Activated CD4-positive, CD25-positive, alpha-beta regulatory T cell (primary cell): Measurements from ENCODE around the gene HSPA12A.

ENCODE experiments used
- DNase-seq, 4 experiments: peaks; one replicate each; lab custom pipeline; 2025; lab: John Stamatoyannopoulos, UW

Gene HSPA12A

DNA sequence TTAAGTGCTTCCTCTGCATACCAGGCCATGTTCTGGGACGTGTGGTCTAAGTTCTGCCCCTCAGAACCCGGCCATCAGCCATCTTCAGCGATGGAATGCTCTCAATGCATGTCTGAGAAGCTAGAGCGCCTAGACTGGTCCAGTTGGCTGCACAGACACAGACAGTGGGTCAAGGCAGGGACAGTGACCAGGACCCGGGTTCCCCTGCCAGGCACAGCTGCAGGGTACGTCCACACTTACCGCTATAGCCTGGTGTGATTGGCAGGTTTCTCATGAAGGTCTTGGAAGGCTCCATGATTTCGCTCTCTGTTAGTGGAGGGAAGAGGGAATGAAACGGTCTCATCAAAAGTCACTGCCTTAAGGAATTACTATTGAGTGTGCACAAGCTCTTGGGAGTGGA lies 74.3 kb downstream of the HSPA12A start:
- no peak for DNase-seq

DNA sequence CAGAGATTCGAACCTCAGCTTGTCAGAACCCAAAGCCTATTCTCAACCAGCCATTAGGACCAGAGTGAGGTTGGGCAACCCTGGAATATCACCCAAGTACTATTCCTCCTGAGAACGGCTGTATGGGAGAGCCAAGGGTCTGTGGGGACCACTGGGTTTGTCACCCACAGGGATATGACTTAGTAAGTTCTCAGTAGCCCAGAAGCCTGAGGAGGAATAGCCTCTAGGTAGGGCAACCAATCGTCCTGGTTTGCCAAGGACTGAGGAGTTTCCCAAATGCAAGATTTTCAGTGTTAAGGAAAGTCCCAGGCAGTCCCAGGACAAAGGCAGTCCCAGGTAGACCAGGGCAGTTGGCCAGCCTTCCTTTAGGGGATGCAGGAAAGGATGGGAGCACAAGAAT lies 74.9 kb downstream of the HSPA12A start:
- DNase-seq, result no peak

DNA sequence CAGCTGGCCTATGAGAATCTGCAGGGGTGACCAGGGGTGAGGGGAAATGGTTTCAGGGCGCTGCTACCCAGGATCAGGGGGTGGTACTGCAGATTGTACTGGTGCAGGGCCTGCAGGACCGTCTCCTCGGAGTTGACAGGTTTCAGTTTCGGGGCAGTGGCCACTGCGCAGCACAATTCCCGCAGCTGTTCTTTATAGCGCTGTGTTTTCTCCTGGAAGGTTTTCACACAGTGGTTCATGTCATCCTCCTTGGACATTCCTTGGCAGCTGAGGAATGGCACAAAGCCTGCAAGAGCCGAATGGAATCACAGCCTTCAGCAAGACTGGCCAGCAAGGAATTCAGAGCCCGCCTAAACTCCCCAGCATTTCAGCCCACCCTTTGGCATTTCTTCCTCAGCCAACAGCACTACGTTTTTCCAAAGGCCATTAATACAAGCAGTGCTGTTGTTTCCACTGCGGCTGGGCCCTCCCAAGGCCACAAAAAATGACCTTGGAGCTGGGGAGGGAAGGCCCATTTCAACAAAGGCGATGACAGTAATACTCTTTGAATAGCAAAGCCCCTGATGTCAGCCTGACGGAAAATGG lies 76.7 kb downstream of the HSPA12A start:
- DNase-seq, result no peak

DNA sequence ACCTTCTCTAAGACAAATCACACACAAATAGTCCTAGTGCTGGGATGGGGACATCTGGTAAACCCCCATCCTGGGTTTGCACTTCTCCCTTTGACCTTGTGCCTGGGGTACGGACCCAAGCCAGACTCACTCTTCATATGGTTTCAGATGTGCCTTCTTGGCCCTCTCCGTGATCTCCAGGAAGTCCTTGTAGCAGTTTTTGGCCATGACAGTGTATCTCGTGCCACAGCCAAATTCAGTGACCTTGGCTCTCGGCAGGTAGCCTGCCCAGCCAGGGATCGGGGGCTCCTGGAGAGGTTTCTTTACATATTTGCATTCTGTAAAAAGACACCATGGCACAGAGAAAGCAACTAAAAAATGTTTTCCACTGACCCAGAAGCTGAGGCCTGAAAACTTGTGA lies 77.7 kb downstream of the HSPA12A start:
- no peak for DNase-seq

DNA sequence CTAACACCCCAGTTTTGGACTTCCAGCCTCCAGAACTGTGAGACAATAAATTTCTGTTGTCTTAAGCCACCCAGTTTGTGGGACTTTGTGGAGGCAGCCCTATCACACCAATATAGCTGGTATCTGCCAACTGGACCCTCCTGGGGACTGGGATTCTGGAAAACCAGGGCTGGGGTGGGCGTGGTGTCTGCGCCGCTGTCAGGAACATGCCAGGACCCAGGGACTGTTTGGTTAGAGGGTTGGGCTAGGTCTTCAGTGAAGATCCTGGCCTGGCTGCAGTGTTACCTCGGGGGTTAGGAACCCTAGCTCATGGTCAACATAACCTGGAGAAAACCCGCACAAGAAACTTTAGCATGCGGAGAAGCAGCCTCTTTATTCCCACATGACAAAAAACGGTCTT lies 79.0 kb downstream of the HSPA12A start:
- no peak for DNase-seq

DNA sequence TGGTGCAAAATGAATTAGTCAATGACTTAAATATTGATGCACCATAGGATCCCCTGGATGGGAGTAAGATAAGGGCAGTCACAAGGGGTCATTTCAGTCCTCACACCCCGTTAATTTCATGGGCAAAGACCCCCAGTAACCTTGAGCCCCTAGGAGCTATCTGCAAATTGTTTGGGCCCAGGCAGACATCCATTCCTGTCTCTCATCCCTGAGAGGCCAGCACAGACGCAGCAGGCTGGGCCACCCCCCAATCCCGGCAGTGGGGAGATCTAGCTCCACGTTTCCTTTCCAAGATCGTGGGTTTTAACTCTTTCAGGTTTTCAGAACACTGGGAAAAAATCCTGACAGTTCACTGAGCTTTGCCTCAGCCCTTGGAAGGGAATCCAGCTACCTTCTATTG lies 81.5 kb downstream of the HSPA12A start:
- DNase-seq, result no peak

DNA sequence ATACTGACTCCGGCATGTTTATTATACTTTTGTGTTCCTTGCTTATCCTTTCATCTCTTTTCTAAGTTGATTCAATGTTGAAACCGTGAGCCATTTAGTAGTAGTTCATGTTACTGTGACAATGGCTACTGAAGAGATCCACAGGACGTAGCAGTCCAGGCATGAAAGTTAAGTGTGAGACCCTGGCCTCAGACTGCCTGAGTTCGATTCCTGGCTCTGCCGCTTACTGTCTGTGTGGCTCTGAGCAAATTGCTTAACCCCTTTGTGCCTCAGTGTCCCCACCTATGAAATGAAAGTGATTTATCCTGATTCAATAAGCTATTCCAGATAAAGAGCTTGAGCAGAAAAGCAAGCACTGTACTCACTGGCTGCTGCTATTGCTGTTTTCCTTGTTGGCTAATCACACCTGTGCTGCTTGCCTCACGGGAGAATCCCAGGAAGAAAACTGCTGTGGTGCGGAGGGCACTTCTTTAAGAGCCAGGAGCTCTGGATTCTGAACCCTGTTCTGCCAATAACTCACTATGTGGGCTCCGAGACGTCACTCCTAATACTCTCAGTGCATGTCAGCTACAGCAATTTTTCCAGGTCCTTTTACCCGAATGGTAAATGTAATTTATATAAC lies 83.2 kb downstream of the HSPA12A start:
- no peak for DNase-seq

DNA sequence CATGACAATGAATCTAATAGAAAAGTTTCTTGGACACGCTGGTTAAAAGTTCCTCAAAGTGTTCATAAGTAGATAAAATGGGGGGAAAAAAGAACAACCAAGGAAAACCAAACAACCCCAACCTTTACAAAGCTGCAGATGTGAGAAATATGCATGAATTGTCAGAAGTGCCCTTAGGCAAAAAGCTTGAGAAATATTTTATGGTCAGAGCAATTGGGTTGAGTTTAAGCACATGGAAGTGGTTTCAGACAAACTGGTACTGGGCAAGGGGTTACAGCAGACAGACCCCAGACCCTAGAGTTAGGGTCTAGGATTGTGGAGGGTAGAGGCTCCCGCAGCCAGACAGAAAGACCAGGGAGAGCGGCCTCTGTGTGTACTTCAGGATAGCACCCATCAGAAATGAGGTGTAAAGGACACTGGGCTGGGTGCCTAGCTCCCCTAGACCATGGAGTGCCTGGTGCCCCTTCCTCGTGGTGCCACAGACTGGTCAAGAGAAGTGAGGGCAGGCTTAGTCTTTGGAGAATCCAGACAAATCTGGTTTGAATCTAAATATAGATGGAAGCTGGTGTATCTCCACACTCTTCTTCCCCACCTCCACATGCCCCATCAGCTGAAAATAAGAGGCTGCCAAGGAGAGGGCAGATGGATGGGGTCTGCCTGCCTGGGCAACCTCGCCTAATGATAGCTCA lies 84.4 kb downstream of the HSPA12A start:
- no peak for DNase-seq

DNA sequence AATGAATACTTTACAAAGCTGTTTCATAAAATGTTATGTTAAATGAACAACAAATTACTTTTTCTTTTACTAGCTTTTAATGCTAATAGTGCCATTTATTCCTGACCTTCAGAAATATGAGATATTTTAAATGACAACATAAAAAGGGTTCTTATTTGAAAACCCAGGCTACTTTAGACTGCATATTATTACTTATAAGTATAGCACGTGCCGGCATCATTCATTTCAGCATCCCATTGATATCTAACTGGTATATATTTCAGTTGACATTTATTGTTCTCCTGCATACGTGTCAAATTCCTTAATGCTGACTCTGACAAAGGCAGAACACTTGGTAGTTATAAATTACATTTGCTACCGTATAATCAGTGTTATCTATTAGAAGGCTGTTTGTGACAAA lies 86.3 kb downstream of the HSPA12A start:
- DNase-seq, result no peak

DNA sequence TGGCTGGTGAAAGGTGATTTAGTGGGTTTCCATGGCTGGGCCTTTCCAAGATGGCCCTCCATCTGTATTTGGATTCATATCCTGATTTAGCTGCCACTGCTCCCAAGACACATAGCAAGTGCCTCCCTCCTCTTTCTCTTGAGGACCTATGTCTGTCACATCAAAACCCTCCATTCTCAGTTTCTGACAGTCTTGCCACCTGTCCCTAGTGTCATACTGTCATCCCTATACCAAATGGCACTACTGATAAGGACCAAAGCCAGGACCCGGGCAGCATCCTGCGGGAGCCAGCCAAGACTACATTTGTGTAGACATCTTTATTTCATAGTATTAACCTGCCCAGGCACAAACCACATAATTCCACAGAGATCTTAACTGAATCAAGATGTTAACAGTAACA lies 86.8 kb downstream of the HSPA12A start:
- no peak for DNase-seq

DNA sequence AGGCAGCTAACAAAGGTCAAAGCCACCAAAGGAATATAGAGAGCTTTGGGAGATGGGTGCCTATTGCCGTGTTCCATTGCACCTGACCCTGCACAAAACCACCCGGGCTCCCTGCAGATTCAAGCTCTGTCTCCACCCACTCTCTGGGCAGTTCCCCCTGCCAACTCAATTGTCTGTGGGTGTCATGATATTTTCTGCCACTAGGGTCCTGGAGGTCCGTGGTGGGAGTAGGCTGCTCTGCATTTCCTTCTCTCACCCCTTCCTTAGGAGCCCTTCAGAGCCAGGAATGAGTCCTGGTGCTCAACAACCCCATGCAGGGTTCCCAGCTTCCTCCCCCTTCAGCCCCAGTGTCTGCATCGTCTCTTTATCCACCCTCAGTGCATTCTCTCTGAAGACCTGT lies 87.5 kb downstream of the HSPA12A start:
- DNase-seq, result no peak

DNA sequence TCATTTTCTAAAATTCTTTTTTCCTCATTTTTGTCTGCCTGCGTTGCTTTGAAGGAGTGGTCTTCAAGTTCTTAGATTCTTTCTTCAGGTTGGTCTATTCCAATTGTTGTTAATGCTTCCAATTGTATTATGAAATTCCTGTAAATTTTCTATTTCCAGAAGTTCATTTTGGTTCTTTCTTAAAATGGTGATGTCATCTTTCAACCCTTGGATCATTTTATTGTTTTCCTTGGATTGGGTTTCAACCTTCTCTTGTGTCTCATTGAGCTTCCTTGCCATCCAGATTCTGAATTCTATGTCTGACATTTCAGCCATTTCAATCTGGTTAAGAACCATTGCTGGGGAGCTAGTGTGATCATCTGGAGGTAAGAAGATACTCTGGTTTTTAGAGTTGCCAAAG lies 88.5 kb downstream of the HSPA12A start:
- no peak for DNase-seq

DNA sequence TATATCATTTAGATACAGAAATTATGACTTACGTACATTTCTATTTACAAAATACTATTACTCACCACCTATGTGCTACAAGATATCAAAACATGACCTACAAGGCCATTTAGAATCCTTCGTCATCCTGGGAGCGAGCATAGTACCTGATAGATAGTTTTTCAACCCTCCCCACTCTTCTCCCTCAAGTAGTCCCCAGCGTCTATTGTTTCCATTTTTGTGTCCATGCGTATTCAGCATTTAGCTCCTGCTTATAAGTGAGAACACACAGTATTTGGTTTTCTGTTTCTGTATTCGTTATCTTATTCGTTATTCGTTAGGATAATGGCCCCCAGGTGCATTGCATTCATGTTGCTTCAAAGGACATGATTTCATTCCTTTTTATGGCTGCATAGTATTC lies 93.5 kb downstream of the HSPA12A start:
- DNase-seq, result no peak

DNA sequence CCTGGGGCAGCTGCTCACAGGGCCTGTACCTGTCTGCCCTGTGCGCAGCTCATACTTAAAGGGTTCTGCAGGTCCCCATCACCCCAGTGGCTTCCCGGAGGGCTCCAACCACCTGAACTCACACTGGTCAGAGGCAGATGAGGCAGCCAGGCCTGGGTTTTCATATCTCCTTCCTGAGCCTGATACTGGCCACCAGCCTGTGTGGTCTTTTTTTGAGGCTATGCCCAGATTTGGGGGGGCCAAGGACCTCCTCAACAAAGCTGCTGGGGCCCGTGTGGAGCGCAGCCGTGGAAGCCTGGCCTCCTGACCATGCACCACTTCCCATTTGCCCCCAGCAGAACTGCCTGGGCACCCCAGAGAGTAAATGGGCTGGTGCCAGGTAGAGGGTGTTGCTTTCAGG lies 95.9 kb downstream of the HSPA12A start:
- no peak for DNase-seq

DNA sequence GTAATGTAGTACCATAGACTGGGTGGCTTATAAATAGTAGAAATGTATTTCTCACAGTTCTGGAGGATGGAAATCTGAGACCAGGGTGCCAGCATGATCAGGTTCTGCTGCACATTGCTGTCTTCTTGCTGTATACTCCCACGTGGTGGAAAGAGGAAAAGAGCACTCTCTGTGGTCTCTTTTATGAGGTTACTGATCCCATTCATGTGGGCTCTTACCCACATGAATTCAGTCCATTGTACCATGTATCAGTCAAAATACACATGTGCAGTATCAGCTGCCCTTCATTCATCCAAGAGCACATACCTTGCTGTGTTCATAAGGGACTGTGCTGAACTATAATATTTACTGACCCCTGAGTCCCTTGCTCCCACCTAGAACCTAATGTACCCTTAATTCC lies 104.5 kb downstream of the HSPA12A start:
- no peak for DNase-seq

DNA sequence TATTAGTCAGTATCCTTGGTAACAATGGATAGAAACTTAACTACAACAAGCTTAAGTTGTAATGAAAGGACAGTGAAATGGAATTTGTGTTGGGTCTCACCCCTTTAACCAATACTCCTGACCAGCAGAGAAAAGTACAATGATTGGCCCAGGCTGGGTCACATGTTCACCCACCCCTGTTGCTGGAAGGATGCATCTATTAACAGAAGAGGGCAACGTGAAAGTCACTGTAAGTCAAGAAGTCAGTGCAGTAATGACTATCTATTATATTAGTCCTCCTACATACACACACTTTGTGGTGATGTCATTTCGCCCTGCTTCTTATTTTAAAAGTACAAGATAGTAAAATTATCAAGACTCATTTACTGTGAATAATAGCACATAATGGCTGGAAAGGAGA lies 105.4 kb downstream of the HSPA12A start:
- DNase-seq, result no peak

DNA sequence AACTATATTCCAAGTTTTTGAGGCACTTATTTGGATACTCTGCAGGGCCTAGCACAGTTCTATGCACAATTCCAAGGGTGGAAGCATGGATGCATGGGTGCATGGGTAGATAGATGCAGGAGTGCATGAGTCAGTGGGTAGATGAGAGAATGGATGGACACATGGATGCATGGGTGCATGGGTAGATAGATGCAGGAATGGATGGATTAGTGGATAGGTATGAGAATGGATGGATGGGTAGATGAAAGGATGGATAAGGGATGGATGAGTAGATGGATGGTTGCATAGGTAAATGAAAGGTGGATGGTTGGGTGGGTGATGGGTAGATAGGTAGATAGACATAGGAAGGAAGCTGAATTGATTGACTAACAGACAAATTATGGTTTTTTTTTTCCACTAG lies 106.0 kb downstream of the HSPA12A start:
- DNase-seq, result no peak

DNA sequence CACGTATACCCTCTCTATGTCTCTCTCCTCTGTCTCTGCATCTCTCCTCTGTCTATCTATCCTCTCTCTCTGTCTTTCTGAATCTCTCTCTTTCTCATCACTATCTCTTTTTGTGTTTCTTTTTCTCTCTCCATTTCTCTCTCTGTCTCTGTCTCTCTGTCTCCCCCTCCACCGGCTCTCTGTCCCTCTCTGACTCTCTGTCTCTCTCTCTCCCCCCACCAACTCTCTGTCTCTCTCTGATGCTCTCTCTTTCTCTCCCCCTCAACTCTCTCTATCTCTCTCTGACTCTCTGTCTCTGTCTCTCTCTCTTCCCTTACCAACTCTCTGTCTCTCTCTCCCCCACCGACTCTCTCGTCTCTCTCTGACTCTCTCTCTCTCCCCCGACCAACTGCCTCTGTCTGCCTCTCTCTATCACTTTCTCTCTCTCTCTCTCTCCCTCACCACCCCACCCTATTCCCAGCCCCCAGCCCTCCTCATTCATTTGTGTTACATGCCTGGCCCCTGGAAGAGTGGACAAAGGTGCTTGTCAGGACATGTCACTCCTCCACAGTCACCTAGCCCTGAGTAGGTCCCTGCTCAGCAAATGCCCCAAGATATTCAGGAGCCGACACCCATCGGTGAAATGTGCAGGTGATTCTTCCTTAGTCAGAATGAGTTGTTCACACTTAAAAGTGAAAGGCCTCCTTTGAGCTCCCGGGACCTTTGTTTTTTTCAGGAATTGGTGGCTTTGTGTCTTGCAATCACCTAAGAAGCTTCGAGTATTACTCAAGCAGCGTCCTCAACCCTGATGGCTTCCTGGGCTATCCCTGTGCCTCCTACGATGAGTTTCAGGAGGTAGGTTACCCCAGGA lies 108.0 kb downstream of the HSPA12A start:
- no peak for DNase-seq

DNA sequence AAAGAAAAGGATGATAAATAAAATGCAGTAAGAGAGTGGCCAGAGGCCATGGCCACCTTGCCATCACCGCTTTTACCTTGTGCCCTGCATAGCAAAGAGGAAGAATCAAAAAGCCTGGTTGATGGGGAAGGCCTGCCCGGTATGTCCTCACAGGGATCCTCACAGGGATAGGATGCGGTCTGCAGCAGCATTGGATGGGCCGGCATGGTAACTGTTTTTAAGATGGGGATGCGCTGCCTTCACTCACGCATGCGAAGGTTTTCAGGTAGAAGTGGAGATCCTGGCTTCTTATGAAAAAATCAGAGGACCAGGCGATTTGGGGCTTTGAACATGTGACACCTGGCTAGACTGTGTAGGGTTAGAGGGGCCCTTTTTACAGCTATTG lies 109.2 kb downstream of the HSPA12A start:
- DNase-seq, result no peak

DNA sequence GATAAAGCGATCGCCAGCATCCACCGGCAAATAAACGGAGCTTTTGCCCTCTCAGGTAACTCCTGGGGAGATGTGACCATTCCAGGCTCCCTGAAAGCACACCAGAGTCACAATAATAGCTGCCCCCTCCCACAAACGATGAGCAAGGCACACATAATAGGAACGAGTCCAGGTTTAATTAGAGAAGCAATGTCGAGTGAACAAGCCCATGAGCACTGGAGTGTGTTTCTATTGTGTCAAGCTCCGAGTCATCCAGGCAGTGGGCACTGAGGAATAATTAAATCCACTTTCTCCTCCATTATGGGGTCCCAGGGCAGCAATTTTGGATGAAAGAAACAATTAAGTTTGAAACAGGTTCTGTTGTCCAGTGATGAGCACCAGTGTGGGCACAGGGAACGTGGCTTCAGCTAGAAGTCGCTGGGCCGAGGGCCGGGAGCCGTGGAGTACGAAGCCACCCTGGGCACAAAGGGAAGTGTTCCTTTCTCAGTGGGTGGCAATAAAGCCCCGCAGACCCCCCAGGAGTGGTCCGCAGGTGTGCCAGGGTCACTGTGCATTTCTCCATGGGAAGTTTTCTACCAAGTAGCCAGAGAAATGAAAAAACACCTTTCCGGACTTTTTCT lies 109.7 kb downstream of the HSPA12A start:
- no peak for DNase-seq

DNA sequence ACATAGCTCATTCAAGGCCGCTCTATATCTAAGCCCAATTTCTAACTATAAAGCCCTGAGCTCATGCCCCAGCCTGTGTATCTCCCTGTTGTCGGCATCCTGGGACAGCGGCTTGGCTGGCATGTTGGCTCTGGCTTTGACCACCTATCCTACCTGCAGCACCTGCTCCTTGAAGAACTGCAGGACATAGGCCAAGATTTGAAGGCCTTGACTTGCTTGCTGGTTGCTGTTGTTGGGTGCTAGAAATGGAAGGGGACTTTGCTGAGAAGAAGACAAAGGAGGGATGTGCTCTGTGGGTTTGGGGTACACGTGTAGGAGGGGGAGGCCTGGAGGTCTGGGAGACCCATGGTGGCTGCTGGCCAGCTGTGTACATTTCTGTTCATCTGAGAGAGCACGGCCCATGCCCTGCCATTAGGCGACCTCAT lies 110.5 kb downstream of the HSPA12A start:
- DNase-seq, result no peak

DNA sequence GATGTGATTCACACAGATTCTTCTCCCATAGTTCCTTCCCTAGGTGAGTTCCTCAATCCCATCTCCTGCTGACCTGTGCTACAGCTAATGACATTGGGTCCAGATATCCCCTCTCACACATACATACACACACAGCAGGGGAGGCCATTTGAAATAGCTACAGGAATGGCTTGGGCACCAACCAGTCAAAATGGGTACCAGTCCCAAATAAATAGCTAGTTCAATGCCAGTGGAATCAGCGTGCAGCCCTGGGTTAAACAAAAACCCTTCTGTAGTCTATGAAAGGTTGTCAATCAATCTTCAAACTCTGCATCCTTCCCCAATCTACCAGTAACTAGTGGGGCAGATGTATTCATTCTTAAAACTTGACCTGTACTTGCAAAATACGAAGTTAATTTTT lies 112.3 kb downstream of the HSPA12A start:
- no peak for DNase-seq
